ENCODE measurements around the gene ENO3. TPM values are rescaled to one million over a fixed set of nuclear protein-coding genes. Genes with fewer than 3 reads are reported as not detected.

ENO3 gene
- total RNA-seq, 2 experiments from 2014 or later = 17.2 to 20.5 TPM

- DNase-seq (peak in 10 of 14 experiments; percentile 28 to 75 (median 48)), ATAC-seq (ENCODE audit: poor library complexity) (no peak)
- intact Hi-C loops (cut with DNase I, micrococcal nuclease) = loop anchor here (1.0 to 5.0 kb wide), 5 partner anchors 8 to 47 kb away; partner anchors contain the start of genes SPAG7 (in 2 of the 2), CAMTA2 (in 1 of the 2), CHRNE (in 1 of the 2) and PFN1 (in 1 of the 2)
- H3K9me3 ChIP-seq (ENCODE audit: control insufficient read depth in 1 of 2, insufficient read depth in 1 of 2, low read length in 2 of 2) = peaks cover 0 to 1% of the 10 kb centered on the region in 2 experiments
- Mint-ChIP-seq H3K9me3 (no peaks in the 10 kb centered on the region), H3K4me3 (peak overlapping the region; percentile 99), H3K36me3 (ENCODE audit: low read depth) (peaks cover 66% of the 10 kb centered on the region), H3K27me3 (no peaks in the 10 kb centered on the region), H3K4me1 (ENCODE audit: low read depth) (peaks cover 66% of the 10 kb centered on the region), H3K27ac (peak overlapping the region; percentile 90)
- POLR2A ChIA-PET = interaction anchor here (0.8 to 6.2 kb wide), 23 partner anchors 9 to 797 kb away, joined by 3 to 195 read pairs (median 7); partner anchors contain the start of genes ARRB2, C17orf107, CAMTA2 and CYB5D2
- H3K4me1 ChIP-seq (ENCODE audit: insufficient read depth, low read length) = peaks cover 74% of the 10 kb centered on the region
- peak overlapping the region; percentile 100 for H3K4me3 ChIP-seq (ENCODE audit: low read length)
- peak overlapping the region; percentile 89 to 91 for H3K27ac ChIP-seq (ENCODE audit: low read depth in 1 of 2, low read length in 2 of 2)
- TF ChIP-seq, protein P1, sequence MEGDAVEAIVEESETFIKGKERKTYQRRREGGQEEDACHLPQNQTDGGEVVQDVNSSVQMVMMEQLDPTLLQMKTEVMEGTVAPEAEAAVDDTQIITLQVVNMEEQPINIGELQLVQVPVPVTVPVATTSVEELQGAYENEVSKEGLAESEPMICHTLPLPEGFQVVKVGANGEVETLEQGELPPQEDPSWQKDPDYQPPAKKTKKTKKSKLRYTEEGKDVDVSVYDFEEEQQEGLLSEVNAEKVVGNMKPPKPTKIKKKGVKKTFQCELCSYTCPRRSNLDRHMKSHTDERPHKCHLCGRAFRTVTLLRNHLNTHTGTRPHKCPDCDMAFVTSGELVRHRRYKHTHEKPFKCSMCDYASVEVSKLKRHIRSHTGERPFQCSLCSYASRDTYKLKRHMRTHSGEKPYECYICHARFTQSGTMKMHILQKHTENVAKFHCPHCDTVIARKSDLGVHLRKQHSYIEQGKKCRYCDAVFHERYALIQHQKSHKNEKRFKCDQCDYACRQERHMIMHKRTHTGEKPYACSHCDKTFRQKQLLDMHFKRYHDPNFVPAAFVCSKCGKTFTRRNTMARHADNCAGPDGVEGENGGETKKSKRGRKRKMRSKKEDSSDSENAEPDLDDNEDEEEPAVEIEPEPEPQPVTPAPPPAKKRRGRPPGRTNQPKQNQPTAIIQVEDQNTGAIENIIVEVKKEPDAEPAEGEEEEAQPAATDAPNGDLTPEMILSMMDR (IDR thresholded peaks at IDR 0.05) = no peak
- CTCF ChIA-PET = interaction anchor here (1.1 to 2.0 kb wide), 7 partner anchors 27 to 498 kb away, joined by 3 to 14 read pairs (median 4); partner anchors contain the start of genes C17orf107, C1QBP, CAMTA2 and CHRNE
- H3K27me3 ChIP-seq (ENCODE audit: control insufficient read depth in 1 of 2, insufficient read depth in 2 of 2, low read length in 2 of 2) = no peaks in the 10 kb centered on the region
- H3K36me3 ChIP-seq (ENCODE audit: insufficient read depth, low read length) = peaks cover 59% of the 10 kb centered on the region
Measured at GRCh38 chr17:4940555-4941318, 10.2 kb upstream of the ENO3 start.

- Histone ChIP-seq H3K36me3 (ENCODE audit: insufficient read depth, low read length) (peaks cover 62% of the 10 kb centered on the region), H3K9me3 (ENCODE audit: control insufficient read depth in 1 of 2, insufficient read depth in 1 of 2, low read length in 2 of 2) (peaks cover 0 to 3% of the 10 kb centered on the region in 2 experiments), H3K4me3 (ENCODE audit: low read length) (peak overlapping the region; percentile 100), H3K27me3 (ENCODE audit: control insufficient read depth in 1 of 2, insufficient read depth in 2 of 2, low read length in 2 of 2) (no peaks in the 10 kb centered on the region), H3K27ac (ENCODE audit: low read depth in 1 of 2, low read length in 2 of 2) (peak overlapping the region; percentile 89 to 91), H3K4me1 (ENCODE audit: insufficient read depth, low read length) (peaks cover 79% of the 10 kb centered on the region)
- CTCF ChIA-PET = no interaction called here
- Mint-ChIP-seq H3K4me1 (ENCODE audit: low read depth) (peaks cover 72% of the 10 kb centered on the region), H3K36me3 (ENCODE audit: low read depth) (peaks cover 68% of the 10 kb centered on the region), H3K9me3 (no peaks in the 10 kb centered on the region), H3K4me3 (peak overlapping the region; percentile 99), H3K27ac (peak overlapping the region; percentile 90), H3K27me3 (no peaks in the 10 kb centered on the region)
- intact Hi-C loops (cut with DNase I, micrococcal nuclease) = loop anchor here in 1 of 2 experiments (2.0 to 5.0 kb wide), 3 partner anchors 26 to 46 kb away; partner anchors contain the start of genes CAMTA2, CHRNE and SPAG7
- ATAC-seq (ENCODE audit: poor library complexity) = no peak
- POLR2A ChIA-PET = interaction anchor here (1.8 to 6.2 kb wide), 5 partner anchors 8 to 41 kb away, joined by 5 to 195 read pairs (median 31); partner anchors contain the start of genes C17orf107, ENO3, PFN1 and SPAG7
- TF ChIP-seq, protein P1 (IDR thresholded peaks at IDR 0.05) = no peak
- DNase-seq = no peak
Measured at GRCh38 chr17:4941319-4941610, 9.7 kb upstream of the ENO3 start.

DNA sequence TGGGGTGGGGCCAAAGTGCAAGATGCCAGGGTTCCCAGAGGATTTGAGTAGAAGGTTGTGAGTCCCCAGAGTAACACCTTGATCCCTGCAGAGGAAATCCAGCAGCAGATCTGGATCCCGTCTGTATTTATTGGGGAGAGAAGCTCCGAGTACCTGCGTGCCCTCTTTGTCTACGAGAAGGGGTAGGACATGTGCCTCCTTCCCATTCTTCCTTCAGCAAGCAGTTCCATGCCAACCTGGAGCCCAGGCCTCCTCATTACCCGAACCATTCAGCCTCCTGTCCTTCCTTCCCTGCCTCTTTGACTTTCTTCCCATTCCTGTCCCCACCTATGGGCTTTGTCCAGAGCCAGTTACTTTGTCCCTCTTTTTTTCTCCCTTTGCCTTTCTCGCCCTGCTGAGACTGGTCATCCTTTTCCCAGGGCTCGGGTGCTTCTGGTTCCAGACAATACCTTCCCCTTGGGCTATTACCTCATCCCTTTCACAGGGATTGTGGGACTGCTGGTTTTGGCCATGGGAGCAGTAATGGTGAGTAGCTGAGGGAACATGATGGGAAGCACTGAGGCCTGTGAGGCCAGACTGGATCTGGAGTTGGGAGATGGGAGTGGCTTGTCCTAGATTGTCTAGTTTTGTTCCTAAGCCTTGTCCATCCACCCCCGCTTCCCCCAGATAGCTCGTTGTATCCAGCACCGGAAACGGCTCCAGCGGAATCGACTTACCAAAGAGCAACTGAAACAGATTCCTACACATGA lies 8.0 kb upstream of the ENO3 start:
- TF ChIP-seq, protein P1 (IDR thresholded peaks at IDR 0.05) = no peak
- H3K4me3 ChIP-seq (ENCODE audit: low read length) = no peak overlapping the region
- intact Hi-C loops (cut with DNase I, micrococcal nuclease) = loop anchor here in 1 of 2 experiments (5.0 kb wide), 2 partner anchors 41 to 44 kb away; partner anchors contain the start of genes CAMTA2 and CHRNE
- Mint-ChIP-seq H3K36me3 (ENCODE audit: low read depth) (peaks cover 82% of the 10 kb centered on the region), H3K9me3 (no peaks in the 10 kb centered on the region), H3K4me1 (ENCODE audit: low read depth) (peaks cover 80% of the 10 kb centered on the region), H3K27ac (peak overlapping the region; percentile 90), H3K4me3 (peak overlapping the region; percentile 99), H3K27me3 (no peaks in the 10 kb centered on the region)
- peaks cover 58% of the 10 kb centered on the region for H3K36me3 ChIP-seq (ENCODE audit: insufficient read depth, low read length)
- peaks cover 0 to 3% of the 10 kb centered on the region in 2 experiments for H3K9me3 ChIP-seq (ENCODE audit: control insufficient read depth in 1 of 2, insufficient read depth in 1 of 2, low read length in 2 of 2)
- ATAC-seq (ENCODE audit: poor library complexity) = no peak
- H3K27me3 ChIP-seq (ENCODE audit: control insufficient read depth in 1 of 2, insufficient read depth in 2 of 2, low read length in 2 of 2) = no peaks in the 10 kb centered on the region
- peak overlapping the region; percentile 59 to 98 for H3K27ac ChIP-seq (ENCODE audit: low read depth in 1 of 2, low read length in 2 of 2)
- DNase-seq = no peak
- POLR2A ChIA-PET = interaction anchor here (0.6 to 13.9 kb wide), 5 partner anchors 25 to 1306 kb away, joined by 3 to 350 read pairs (median 3); partner anchors contain the start of genes C17orf107, CHRNE, CTNS and SPAG7
- CTCF ChIA-PET = no interaction called here
- H3K4me1 ChIP-seq (ENCODE audit: insufficient read depth, low read length) = peaks cover 82% of the 10 kb centered on the region
